Measurements from ENCODE around the gene AGAP2.

DNA sequence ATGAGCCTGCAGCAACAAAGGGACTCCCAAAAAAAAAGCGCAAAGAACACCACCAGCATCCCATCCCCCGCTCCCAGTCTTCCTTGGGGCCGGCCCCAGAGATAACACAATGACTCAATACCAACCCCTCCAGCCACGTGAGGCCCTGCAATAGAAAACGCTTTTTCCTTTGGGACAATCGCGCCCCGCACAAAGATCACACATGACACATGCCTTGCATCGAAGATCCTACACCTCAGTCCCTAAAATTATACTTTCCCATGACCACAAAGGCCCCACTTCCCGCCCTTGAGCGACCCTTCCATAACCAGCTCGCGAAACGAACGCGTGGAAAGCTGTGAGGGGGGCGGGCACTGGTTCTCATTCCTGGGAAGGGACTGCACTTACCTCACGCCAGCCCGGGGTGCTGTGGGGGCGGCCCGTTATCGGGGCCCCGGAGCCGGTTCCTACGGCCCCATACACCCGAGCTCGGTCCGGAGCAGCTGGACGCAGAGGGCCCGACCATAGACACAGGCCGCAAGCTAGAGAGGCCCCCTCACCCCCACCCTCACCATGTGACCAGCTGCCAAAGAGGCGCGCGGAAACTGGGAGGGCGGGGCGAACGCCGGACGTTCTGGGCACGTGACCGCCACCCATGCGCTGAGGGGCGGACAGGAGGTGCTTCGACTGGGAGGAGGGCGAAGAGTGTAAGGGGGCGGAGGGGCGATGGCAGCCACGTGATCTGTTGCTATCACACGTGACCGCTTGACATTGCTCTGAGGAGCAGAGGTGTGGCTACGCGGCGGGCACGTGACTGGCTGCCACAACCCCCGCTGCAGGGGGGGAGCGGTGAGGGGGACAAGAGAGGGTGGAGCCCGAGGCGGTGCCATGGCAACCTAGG is 13.5 kb upstream of the AGAP2 start, which contains the start of gene CDK4:
- TF ChIP-seq CTCF (conservative IDR thresholded peaks at IDR 0.05 in 1 of 2, IDR thresholded peaks at IDR 0.05 in 1 of 2; ENCODE audit: extremely low read depth in 1 of 2, insufficient read depth in 1 of 2, low read depth in 1 of 2, low read length in 2 of 2), result no peak
- no peak for TF ChIP-seq EZH2 (IDR thresholded peaks at IDR 0.05; ENCODE audit: borderline replicate concordance, low read length)
